Caco-2 (cell line): ENCODE results near the gene ATPAF2. TPM values are rescaled to one million over a fixed set of nuclear protein-coding genes. Genes with fewer than 3 reads are reported as not detected.

Experiments used
- BruUV-seq: library from RNA; stranded (reverse); fragments of 400-500 nt; replicated peaks from 2 replicates; lab custom pipeline; 2021; lab: Mats Ljungman, UMichigan
- CTCF ChIA-PET: fragments of 300-600 bp; sonication (Branson Sonifier 250); formaldehyde crosslinking; loops from one replicate; lab custom pipeline; 2022; ENCODE audit warnings: antibody characterized with exemption; lab: Charles Lee
- POLR2A ChIA-PET: fragments of 300-600 bp; sonication (Branson Sonifier 250); formaldehyde crosslinking; loops from one replicate; lab custom pipeline; 2022; ENCODE audit warnings: antibody characterized with exemption; lab: Charles Lee
- DNase-seq, 2 experiments: peaks; one replicate each; pipeline versions ENCODE4 v3.0.0 to v3.0.0-alpha.2; 2020 to 2022
- H3K27me3 ChIP-seq: replicated peaks from 2 replicates; pipeline ENCODE4 v1.6.0; 2011; ENCODE audit warnings: low read length; ENCODE audit not compliant: control insufficient read depth, insufficient read depth
- H3K36me3 ChIP-seq: 2 replicates; pipeline ENCODE4 v1.5.1; 2011; ENCODE audit warnings: low read length; ENCODE audit not compliant: control insufficient read depth, insufficient read depth
- H3K4me1 ChIP-seq: fragments of 250-450 bp; sonication (Bioruptor Pico); 2 replicates; pipeline ENCODE4 v1.5.1; 2020; ENCODE audit warnings: mild to moderate bottlenecking
- H3K4me3 ChIP-seq: 2 replicates; pipeline ENCODE4 v1.5.1; 2011; ENCODE audit warnings: low read depth, mild to moderate bottlenecking, control low read depth, low read length
- H3K9me3 ChIP-seq: fragments of 250-450 bp; sonication (Bioruptor Pico); 2 replicates; pipeline ENCODE4 v1.5.1; 2020; ENCODE audit warnings: mild to moderate bottlenecking, moderate library complexity
- H3K27ac Mint-ChIP-seq: one replicate; pipeline ENCODE4 v1.8.0; 2022; ENCODE audit warnings: mixed read lengths; ENCODE audit not compliant: unreplicated experiment
- H3K27me3 Mint-ChIP-seq: one replicate; pipeline ENCODE4 v1.8.0; 2022; ENCODE audit warnings: mixed read lengths; ENCODE audit not compliant: insufficient read depth, unreplicated experiment
- H3K36me3 Mint-ChIP-seq: one replicate; pipeline ENCODE4 v1.8.0; 2022; ENCODE audit warnings: mild to moderate bottlenecking, mixed read lengths; ENCODE audit not compliant: insufficient read depth, unreplicated experiment
- H3K4me1 Mint-ChIP-seq: one replicate; pipeline ENCODE4 v1.8.0; 2022; ENCODE audit warnings: low read depth, mixed read lengths; ENCODE audit not compliant: unreplicated experiment
- H3K4me3 Mint-ChIP-seq: one replicate; pipeline ENCODE4 v1.8.0; 2022; ENCODE audit warnings: mild to moderate bottlenecking, moderate library complexity, mixed read lengths; ENCODE audit not compliant: unreplicated experiment
- H3K9me3 Mint-ChIP-seq: one replicate; pipeline ENCODE4 v1.8.0; 2022; ENCODE audit warnings: mixed read lengths; ENCODE audit not compliant: unreplicated experiment
- intact Hi-C: fragments of 100-400 bp; cut with micrococcal nuclease; formaldehyde crosslinking; loops from one replicate; pipeline ENCODE4 v1.10.0; 2022; ENCODE audit not compliant: unreplicated experiment
- total RNA-seq: library from RNA; stranded (reverse); gene quantifications from 2 replicates; pipeline ENCODE4 v1.2.3, GENCODE V29; 2022
- TF ChIP-seq, protein P1 (sequence below), 2 experiments: fragments of 200-600 bp in 1 of 2; IDR thresholded peaks; 1 replicate in 1 of 2; 2 replicates in 1 of 2; pipeline versions ENCODE4 v1.5.1 to v1.8.0; 2011 to 2022; ENCODE audit warnings: antibody characterized with exemption in 1 of 2, control low read depth in 1 of 2, inconsistent platforms in 1 of 2, low read depth in 1 of 2, low read length in 1 of 2, mild to moderate bottlenecking in 1 of 2, moderate library complexity in 1 of 2; ENCODE audit not compliant: insufficient read depth in 1 of 2, severe bottlenecking in 1 of 2, unreplicated experiment in 1 of 2

ATPAF2 gene
- total RNA-seq, 1 experiment from 2014 or later, result 37.9 TPM

DNA sequence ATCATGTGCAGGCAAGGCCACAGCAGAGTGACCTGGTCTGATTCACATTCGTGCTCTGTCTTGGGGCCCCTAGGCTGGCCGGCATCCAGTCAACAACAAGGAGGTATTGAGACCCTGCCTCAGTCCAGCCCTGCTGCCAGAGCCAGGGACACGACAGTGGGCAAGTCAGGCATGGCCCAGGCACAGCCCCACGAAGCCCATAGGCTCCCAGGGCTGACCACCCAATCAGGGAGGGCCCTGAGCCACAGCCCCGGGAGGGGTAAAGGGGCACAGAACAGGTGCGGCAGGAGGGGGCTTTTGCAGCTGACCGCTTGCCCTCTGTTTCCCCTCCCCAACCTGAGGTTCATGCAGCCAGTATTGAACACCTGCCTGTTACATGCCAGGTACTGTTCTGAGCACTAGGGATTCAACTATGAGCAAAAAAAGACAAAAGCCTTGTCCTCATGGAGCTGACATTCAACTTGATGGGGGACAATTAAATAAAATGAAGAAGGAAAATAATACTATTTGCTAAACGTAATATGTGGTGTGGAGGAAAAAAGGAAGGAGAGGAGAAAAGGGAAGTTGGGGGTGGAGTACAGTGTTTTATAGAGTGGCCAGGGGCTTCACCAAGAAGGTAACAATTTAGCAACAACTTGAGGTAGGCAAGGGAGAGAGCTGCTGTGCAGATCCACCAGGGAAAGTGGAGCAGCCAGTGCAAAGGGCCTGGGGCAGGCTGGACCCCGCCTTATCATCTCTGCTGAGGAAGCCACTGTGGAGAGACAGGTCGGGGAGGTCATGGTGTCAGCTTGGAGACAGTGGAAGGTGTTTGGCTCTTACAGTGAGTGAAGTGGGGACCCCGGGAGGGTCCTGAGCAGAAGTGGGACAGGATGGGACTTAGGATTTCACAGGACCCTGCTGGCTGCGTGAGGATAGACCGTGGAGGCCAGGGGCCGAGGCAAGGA is 60.2 kb downstream of the ATPAF2 start:
- TF ChIP-seq, protein P1, sequence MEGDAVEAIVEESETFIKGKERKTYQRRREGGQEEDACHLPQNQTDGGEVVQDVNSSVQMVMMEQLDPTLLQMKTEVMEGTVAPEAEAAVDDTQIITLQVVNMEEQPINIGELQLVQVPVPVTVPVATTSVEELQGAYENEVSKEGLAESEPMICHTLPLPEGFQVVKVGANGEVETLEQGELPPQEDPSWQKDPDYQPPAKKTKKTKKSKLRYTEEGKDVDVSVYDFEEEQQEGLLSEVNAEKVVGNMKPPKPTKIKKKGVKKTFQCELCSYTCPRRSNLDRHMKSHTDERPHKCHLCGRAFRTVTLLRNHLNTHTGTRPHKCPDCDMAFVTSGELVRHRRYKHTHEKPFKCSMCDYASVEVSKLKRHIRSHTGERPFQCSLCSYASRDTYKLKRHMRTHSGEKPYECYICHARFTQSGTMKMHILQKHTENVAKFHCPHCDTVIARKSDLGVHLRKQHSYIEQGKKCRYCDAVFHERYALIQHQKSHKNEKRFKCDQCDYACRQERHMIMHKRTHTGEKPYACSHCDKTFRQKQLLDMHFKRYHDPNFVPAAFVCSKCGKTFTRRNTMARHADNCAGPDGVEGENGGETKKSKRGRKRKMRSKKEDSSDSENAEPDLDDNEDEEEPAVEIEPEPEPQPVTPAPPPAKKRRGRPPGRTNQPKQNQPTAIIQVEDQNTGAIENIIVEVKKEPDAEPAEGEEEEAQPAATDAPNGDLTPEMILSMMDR (IDR thresholded peaks at IDR 0.05; ENCODE audit: insufficient read depth in 1 of 2, low read depth in 1 of 2, low read length in 1 of 2, severe bottlenecking in 1 of 2, unreplicated experiment in 1 of 2), result no peak
- no peak overlapping the region for H3K4me3 Mint-ChIP-seq
- BruUV-seq, result no TSS peak
- ChIA-PET CTCF (no interaction called here), POLR2A (interaction anchor here (0.6 kb wide), 1 partner anchor 74 kb away, joined by 3 read pairs; no protein-coding TSS in a partner anchor)
- H3K9me3 Mint-ChIP-seq, result no peaks in the 10 kb centered on the region
- Histone ChIP-seq H3K9me3 (no peaks in the 10 kb centered on the region), H3K27me3 (no peaks in the 10 kb centered on the region), H3K4me3 (no peak overlapping the region), H3K36me3 (no peaks in the 10 kb centered on the region), H3K4me1 (peaks cover 7% of the 10 kb centered on the region; the same call in 1 of the 2 replicates)
- intact Hi-C loops, result no loop called here
- no peak overlapping the region for H3K27ac Mint-ChIP-seq
- H3K27me3 Mint-ChIP-seq, result no peaks in the 10 kb centered on the region
- no peaks in the 10 kb centered on the region for H3K36me3 Mint-ChIP-seq
- no peaks in the 10 kb centered on the region for H3K4me1 Mint-ChIP-seq
- DNase-seq, result no peak

DNA sequence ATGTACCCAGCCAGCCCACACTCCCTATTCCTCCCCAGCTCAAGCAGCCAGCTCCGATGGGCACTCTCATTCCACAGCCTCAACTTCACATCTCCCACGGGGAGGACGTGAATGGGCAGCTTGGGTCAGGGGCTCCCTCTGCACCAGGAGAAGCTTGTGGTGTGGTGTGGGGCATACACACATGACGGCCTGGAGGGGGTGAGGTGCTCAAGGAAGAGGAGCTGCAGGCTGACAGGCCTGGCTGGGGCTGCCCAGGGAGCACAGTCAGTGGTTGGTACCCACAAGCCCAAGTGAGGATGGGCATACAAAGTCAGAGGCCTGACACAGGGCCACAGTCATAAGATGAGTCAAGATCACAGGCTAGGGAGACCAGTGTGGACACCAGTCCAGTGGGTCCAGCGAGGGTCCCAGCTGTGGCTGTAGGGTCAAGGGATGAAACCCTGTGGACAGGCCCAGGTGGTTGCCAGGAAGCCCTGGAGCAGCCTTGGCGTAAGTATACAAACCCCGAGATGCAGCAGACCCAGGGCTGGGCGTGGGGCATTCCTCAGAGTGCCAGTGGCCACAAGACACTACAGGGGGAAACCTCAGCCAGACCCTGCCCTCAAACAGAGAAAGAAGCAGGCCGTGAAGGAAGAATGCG is 61.9 kb downstream of the ATPAF2 start:
- POLR2A ChIA-PET, result no interaction called here
- H3K27me3 ChIP-seq, result no peaks in the 10 kb centered on the region
- H3K36me3 ChIP-seq, result no peaks in the 10 kb centered on the region
- TF ChIP-seq, protein P1 (IDR thresholded peaks at IDR 0.05; ENCODE audit: insufficient read depth in 1 of 2, low read depth in 1 of 2, low read length in 1 of 2, severe bottlenecking in 1 of 2, unreplicated experiment in 1 of 2), result no peak
- CTCF ChIA-PET, result no interaction called here
- Mint-ChIP-seq H3K4me1 (no peaks in the 10 kb centered on the region), H3K27ac (no peak overlapping the region), H3K4me3 (no peak overlapping the region), H3K27me3 (no peaks in the 10 kb centered on the region), H3K9me3 (no peaks in the 10 kb centered on the region), H3K36me3 (peaks cover 9% of the 10 kb centered on the region)
- intact Hi-C loops, result no loop called here
- no TSS peak for BruUV-seq
- H3K4me1 ChIP-seq, result no peaks in the 10 kb centered on the region
- DNase-seq, result no peak
- no peaks in the 10 kb centered on the region for H3K9me3 ChIP-seq
- no peak overlapping the region for H3K4me3 ChIP-seq

DNA sequence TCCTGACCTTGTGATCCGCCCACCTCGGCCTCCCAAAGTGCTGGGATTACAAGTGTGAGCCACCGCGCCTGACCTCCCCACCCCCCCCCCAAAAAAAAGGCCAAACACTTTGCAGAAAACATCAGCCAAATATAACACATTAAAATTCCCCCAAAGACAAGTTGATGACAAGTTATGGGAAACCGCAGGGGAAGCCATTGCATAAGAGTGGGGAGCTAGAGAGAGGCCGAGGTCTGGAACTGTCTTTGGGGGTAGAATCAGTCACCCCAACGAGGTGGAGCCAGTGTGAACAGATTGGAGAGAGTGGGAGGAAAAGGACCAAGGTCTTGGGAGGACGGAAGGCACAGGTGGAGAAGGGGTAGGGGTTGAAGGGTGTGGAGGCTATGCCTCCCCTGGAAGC is 63.5 kb downstream of the ATPAF2 start:
- intact Hi-C loops, result no loop called here
- Histone ChIP-seq H3K9me3 (no peaks in the 10 kb centered on the region), H3K36me3 (no peaks in the 10 kb centered on the region), H3K4me1 (peaks cover 11% of the 10 kb centered on the region), H3K4me3 (no peak overlapping the region), H3K27me3 (no peaks in the 10 kb centered on the region)
- BruUV-seq, result no TSS peak
- Mint-ChIP-seq H3K27me3 (no peaks in the 10 kb centered on the region), H3K36me3 (peaks cover 9% of the 10 kb centered on the region), H3K4me1 (peaks cover 9% of the 10 kb centered on the region), H3K27ac (no peak overlapping the region), H3K4me3 (no peak overlapping the region), H3K9me3 (no peaks in the 10 kb centered on the region)
- TF ChIP-seq, protein P1 (IDR thresholded peaks at IDR 0.05; ENCODE audit: insufficient read depth in 1 of 2, low read depth in 1 of 2, low read length in 1 of 2, severe bottlenecking in 1 of 2, unreplicated experiment in 1 of 2), result no peak
- CTCF ChIA-PET, result no interaction called here
- POLR2A ChIA-PET, result no interaction called here
- no peak for DNase-seq
